Measurements from ENCODE around the gene ARSG. TPM values are rescaled to one million over a fixed set of nuclear protein-coding genes. Genes with fewer than 3 reads are reported as not detected.

Gene ARSG
- total and polyA plus RNA-seq, 2 of the 13 experiments (the other 11 are each of a cell fraction or from before 2014, with no cell fraction given): 3.7 to 15.2 TPM

GRCh38 chr17:68378268-68379176 lies 87.2 kb downstream of the ARSG start (continued):
- TF ChIP-seq ZNF597 (CRISPR knock-in tag; IDR thresholded peaks at IDR 0.05) (no peak), ZNF766 (CRISPR knock-in tag; IDR thresholded peaks at IDR 0.05; ENCODE audit: borderline replicate concordance) (peak; percentile 91), RAD21 (CRISPR knock-in tag; IDR thresholded peaks at IDR 0.05) (peak; percentile 16), FUBP1 (CRISPR knock-in tag; IDR thresholded peaks at IDR 0.05; ENCODE audit: borderline replicate concordance) (peak; percentile 8; the same call in 1 of the 2 replicates), FOXA1 (IDR thresholded peaks at IDR 0.05) (no peak), FOXA1 (CRISPR knock-in tag; IDR thresholded peaks at IDR 0.05) (peak; percentile 91), ZSCAN22 (CRISPR knock-in tag; IDR thresholded peaks at IDR 0.05) (no peak), RBFOX2 (IDR thresholded peaks at IDR 0.05; ENCODE audit: low read depth, low read length) (peak; percentile 78), NCOA5 (CRISPR knock-in tag; IDR thresholded peaks at IDR 0.05) (peak; percentile 58; the same call in 1 of the 2 replicates), CBX2 (IDR thresholded peaks at IDR 0.05; ENCODE audit: low read depth, low read length) (no peak), CBX2 (CRISPR knock-in tag; IDR thresholded peaks at IDR 0.05; ENCODE audit: low read depth) (no peak), ZNF574 (CRISPR knock-in tag; IDR thresholded peaks at IDR 0.05) (no peak; the same call in none of the 2 replicates), DR1 (CRISPR knock-in tag; IDR thresholded peaks at IDR 0.05) (peak; percentile 55), MXD4 (CRISPR knock-in tag; IDR thresholded peaks at IDR 0.05) (peak; percentile 80), KDM4B (CRISPR knock-in tag; IDR thresholded peaks at IDR 0.05) (peak; percentile 67; the same call in 1 of the 2 replicates), PLRG1 (conservative IDR thresholded peaks at IDR 0.05) (no peak), GFI1 (CRISPR knock-in tag; IDR thresholded peaks at IDR 0.05; ENCODE audit: borderline replicate concordance) (peak; percentile 70; the same call in 1 of the 2 replicates), ZNF546 (CRISPR knock-in tag; conservative IDR thresholded peaks at IDR 0.05) (0 out of 2 replicates have a peak, but pooled peaks have one; percentile 29), NFIB (CRISPR knock-in tag; IDR thresholded peaks at IDR 0.05; ENCODE audit: borderline replicate concordance) (no peak), KMT2A (CRISPR knock-in tag; IDR thresholded peaks at IDR 0.05) (peak; percentile 37; the same call in 1 of the 2 replicates), TBL1XR1 (IDR thresholded peaks at IDR 0.05; ENCODE audit: borderline replicate concordance, low read length, partially characterized antibody) (peak; percentile 80), ZSCAN29 (CRISPR knock-in tag; conservative IDR thresholded peaks at IDR 0.05) (peak; percentile 83), ZNF460 (CRISPR knock-in tag; IDR thresholded peaks at IDR 0.05; ENCODE audit: borderline replicate concordance) (0 out of 2 replicates have a peak, but pooled peaks have one; percentile 14), TOPORS (CRISPR knock-in tag; IDR thresholded peaks at IDR 0.05) (peak; percentile 1; the same call in 1 of the 2 replicates), NAIF1 (CRISPR knock-in tag; IDR thresholded peaks at IDR 0.05; ENCODE audit: borderline replicate concordance) (no peak; the same call in 1 of the 2 replicates)
